GM20431 (cell line): ENCODE data around the gene KDM2A.
"Not testable (repeated sequence)": the region's sequence is repeated elsewhere in the genome, so short reads cannot be mapped to it uniquely, and the experiment has no call there.

ENCODE experiments used
- in situ Hi-C: fragments of 300-500 bp; cut with MseI, MboI; formaldehyde crosslinking; loops from one replicate; pipeline ENCODE4 v1.15.0; 2020; ENCODE audit warnings: low sequenced_read_pairs; ENCODE audit not compliant: unreplicated experiment

The KDM2A gene

DNA sequence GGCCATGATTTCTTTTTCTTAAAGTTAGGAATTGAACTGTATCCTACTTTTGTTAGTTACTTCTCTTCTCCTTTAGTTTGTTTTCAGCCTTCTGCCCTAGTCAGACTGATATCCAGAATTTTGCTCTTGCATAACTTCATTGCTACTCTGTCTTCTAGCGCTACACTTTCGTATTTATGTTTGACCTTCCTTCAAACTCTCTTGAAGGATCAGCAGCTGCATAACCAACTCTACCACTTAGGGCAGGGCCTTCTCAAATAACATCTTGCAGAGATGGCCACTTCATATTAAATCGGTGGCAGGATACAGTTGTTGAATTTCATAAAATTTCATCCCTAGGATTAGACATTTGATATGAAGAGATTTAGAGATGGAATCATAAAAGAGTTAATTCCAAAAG lies 43.9 kb downstream of the KDM2A start:
- in situ Hi-C loops, result no loop called here

DNA sequence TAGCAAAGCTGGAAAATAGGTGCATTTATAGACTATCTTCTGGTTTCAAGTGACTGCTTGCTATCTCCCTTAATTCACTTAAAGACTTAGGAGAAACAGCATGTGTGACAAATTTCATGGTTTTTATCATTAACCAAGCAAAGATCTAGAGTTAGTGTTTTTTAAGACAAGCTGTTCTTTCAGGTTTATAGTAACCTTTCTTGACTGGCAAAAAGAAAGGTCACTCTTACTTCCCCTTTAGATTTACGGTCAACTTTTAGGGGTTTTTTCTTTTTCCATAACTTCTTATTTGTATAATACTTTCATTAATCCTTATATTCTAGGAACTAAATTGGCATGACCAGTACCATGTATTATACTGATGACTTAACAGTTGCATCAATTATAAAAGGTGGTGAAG lies 46.6 kb downstream of the KDM2A start:
- in situ Hi-C loops, result no loop called here

DNA sequence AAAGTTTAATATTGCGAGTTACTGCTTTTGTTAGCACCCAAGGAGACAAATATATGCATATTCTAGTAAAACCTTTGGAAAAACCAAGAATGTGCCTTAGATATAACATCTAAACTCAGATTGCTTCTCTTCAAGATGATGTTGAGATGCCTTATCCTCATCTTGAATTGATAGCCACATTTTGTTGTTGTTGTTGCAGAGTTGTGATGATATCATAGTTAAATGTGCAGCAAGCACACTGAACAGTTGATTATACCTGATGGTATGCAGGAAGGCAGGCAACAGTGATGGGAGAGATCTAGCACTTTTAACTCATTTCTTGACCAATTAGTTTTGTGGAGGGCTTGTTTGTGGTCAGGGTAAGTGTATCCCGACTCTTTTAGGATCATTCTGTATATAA lies 48.0 kb downstream of the KDM2A start:
- in situ Hi-C loops, result no loop called here

DNA sequence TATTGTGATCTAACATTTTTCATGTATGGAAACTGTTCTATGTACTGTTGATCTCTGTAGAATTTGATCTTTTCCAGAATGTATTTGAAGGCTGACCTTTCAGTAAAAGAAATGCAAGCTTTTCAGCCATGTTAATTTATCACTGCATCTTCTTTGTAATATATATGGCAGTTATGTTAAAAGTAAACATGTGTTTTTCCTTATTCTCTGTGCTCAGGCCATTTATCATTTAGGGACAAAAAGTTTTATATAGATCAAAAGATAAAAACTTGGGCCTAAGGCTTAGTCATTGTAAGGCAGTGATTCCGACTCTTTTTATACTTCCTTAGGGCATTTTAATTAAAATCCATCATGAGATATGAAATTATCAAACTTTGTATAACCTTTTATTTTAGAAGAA lies 48.7 kb downstream of the KDM2A start:
- in situ Hi-C loops, result no loop called here

DNA sequence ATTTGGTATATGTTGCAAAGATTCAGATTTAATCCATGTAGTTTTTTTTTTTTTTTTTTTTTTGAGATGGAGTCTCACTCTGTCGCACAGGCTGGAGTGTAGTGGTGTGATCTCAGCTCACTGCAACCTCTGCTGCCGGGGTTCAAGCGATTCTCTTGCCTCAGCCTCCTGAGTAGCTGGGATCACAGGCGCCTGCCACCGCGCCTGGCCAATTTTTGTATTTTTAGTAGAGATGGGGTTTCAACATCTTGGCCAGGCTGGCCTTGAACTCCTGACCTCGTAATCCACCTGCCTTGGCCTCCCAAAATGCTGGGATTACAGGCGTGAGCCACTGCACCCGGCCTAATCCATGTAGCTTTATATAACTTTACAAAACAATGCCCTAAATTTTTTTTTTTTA lies 49.8 kb downstream of the KDM2A start:
- in situ Hi-C loops, result not testable (repeated sequence)

DNA sequence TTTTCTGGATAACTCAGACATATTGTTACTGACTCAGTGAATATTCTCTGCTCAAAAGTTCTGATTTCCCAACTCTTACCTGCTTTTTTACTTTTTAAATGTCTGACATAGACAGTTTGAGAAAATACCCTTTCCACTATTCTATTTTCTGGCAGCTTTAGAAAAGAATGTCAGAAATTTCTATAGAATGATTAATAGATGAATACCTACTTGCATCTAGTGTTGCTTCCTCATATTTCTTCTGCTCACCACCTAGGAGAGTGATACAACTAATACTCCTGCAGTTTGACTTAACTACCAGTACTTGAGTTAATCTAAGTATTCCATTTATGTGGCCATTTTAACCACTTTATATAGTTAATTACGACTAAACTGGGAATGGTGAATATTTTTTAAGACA lies 55.2 kb downstream of the KDM2A start:
- in situ Hi-C loops, result no loop called here

DNA sequence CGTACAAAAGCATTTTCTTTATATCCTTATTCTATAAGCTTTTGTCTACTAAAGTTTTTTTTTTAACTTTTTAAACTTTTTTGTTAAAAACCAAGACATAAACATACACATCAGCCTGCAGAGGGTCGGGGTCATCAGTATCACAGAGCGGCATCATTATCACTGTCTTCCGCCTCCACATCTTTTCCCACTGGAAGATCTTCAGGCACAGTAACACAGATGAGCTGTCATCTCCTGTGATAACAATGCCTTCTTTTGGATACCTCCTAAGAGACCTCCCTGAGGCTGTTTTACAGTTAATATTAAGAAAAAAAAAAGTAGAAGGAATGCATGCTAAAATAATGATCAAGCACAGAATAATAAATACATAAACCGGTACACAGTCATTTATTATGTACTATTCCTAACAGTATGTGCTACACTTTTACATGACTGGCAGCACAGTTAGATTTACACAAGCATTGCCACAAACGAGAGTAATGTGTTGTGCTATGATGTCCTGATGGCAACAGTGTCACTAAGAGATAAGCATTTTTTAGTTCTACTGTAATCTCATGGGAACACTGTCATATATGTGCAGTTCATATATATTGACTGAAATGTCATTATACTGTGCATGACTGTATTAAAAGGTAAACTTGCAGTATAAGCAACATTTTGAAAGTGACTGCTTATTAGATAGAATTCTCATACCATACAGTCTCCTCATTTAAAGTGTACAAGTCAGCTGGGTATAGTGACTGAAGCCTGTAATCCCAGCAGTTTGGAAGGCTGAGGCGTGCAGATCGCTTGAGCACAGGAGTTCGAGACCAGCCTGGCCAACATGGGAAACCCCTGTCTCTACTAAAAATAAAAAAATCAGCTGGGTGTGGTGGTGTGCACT lies 58.6 kb downstream of the KDM2A start:
- in situ Hi-C loops, result no loop called here

DNA sequence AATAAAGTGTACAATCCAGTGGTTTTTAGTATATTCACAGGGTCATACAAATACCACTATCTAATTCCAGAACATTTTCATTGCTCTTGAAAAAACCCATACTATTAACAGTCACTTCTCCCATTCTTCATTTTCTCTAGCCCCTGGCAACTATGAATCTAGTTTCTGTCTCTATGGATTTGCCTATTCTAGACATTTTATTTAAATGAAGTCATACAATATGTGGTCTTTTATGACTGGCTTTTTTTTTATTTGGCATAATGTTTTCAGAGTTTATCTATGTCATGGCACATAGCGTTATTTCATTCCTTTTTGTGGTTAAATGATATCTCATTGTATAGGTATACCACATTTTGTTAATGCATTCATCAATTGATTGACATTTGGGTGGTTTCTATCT lies 59.4 kb downstream of the KDM2A start:
- in situ Hi-C loops, result no loop called here

DNA sequence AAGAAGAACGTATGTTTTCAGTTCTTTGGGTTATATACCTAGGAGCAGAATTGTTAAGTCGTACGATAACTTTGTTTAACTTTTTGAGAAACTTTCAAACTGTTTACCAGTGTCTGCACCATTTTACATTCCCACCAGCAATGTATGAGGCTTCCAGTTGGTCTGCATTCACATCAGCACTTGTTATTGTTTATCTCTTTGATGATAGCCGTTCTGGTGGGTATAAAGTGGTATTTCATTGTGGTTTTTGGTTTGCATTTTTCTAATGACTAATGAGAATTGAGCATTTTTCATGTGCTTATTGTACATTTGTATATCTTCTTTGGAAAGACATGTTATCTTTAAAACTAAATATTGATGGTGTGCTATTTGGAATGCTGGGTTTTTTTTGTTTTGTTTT lies 59.8 kb downstream of the KDM2A start:
- in situ Hi-C loops, result no loop called here

DNA sequence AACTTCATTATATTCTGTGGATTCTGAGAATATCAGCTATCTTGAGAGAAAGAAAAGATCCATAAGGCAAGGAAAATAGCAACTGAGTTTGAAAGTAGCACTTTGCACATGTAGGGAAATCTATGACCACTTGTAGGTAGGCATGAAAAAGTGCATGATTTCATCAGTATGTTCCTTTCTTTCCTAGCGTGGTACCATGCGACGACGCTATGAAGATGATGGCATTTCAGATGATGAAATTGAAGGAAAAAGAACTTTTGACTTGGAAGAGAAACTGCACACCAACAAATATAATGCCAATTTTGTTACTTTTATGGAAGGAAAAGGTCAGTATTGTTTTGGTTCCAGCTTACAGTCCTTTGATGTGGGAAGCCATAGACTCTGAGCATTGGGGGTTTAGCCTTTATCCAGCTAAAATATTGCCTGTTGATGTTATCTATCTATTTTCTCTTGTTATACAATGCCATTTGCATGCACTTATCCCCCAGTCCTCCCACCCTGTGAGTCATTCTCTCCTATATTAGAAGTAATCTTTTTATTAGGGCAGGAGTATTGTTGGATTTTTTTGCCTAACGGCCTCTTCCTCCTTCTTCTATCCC lies 60.9 kb downstream of the KDM2A start:
- in situ Hi-C loops, result no loop called here

DNA sequence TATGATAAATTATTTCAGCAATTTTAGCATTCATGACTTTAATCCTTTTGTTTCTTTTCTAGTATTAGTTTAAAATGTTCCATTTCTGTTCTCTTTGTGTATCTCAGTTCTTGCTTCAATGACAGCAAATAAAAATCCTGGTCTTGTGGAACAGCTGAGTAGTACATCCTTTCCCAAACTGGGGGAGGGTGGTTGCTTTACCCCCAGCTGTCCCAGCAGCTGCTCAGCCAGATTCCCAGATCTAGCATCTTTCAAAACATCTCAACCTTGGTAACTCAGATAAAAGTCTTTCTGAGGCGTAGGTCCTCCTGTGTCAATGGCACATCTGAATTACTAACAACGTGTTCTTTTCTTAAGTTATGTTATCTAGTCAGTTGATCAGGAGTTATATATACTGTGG lies 75.0 kb downstream of the KDM2A start:
- in situ Hi-C loops, result no loop called here

DNA sequence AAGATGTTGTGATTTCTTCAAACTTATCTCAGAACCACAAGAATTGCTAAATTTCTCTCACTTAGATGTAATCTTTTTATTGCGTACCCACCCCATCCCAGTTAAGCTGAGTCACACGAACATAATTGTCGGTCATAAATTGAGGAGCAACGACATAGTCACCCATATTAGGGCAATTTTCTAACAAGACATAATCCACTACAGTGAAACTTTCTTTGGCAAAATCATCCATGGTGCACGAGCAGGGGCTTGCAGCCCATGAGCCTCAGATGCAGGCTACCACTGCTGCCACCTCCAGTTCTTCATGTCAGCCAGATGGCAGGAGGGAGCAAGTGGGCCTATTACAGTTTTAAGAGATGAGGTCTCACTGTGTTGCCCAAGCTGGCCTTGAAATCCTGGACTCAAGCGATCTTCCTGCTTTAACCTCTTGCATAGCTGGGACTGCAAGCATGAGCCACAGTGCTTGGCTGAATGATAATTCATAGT lies 77.0 kb downstream of the KDM2A start:
- in situ Hi-C loops, result no loop called here

DNA sequence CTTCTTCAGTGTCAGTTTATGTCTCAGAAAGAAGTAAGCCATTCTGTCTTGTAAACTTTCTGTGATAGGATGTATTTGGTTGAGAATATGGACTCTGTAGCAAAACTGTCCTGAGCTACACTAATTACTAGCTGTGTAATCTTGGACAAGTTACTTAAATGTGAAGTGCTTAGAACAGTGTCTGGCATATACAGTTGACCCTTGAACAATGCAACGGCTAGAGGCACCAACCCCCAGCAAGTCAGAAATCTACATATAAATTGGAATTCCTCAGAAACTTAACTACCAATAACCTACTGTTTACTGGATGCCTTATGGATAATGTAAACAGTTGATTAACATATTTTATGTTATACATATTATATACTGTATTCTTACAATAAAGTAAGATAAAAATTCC lies 78.5 kb downstream of the KDM2A start:
- in situ Hi-C loops, result no loop called here

DNA sequence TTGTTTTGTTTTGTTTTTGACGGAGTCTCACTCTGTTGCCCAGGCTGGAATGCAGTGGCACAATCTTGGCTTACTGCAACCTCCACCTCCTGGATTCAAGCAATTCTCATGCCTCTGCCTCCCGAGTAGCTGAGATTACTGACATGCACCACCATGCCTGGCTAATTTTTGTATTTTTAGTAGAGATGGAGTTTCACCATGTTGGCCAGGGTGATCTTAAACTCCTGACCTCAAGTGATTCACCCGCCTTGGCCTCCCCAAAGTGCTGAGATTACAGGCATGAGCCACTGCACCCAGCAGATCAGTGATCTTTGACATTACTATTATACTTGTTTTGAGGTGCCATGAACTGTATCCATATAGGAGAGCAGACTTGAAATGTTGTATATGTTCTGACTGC lies 79.7 kb downstream of the KDM2A start:
- in situ Hi-C loops, result not testable (repeated sequence)

DNA sequence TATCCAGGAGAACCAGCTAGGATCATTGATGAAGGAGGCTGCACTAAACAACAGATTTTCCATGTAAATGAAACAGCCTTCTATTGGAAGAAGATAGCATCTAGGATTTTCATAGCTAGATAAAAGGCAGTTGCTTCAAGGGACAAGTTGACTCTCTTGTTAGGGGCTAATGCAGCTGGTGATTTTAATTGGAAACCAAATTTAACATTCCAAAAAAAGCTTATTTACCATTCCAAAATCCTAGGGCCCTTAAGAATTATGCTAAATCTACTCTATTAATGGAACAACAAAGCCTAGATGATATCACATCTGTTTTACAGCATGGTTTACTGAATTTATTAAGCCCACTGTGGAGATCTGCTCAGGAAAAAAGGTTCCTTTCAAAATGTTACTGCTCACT lies 80.7 kb downstream of the KDM2A start:
- in situ Hi-C loops, result no loop called here

DNA sequence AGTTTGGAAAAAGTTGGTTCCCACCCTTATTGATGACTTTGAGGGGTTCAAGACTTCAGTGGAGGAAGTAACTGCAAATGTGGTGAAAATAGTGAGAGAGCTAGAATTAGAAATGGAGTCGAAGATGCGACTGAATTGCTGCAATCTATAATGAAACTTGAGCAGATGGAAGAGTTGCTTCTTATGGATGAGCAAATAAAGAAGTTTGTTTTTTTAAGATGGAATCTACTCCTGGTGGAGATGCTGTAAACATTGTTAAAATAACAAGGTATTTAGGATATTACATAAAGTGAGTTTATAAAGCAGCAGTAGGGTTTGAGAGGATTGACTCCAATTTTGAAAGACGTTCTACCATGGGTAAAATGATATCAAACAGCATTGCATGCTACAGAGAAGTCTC lies 83.0 kb downstream of the KDM2A start:
- in situ Hi-C loops, result no loop called here

DNA sequence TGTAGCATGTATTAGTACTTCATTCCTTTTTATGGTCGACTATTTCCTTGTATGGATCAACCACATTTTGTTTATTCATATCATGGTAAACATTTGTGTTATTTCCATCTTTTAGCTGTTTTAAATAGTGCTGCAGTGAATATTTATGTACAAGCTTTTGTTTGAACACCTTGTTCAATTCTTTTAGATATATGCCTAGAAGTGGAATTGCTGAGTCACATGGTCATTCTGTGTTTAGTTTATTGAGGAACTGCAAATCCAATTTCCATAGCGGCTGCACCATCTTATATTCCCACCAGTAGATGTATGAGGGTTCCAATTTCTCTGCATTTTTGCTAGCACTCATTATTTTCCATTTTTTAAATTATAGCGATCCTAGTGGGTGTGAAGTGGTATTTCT lies 85.8 kb downstream of the KDM2A start:
- in situ Hi-C loops, result no loop called here

DNA sequence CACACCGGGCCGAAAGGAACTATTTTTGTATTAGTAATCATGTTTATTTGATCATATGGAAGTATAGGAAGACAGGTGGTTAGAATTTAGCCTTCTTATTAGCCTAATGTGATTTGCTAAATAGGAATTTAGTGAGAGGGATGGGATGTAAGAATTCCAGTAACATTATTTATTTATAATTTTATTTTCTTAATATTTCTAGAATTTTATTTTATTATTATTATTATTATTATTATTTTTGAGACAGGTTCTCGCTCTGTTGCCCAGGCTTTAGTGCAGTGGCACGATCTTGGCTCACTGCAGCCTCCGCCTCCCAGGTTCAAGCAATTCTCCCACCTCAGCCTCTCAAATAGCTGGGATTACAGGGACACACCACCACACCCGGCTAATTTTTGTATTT lies 90.2 kb downstream of the KDM2A start:
- in situ Hi-C loops, result not testable (repeated sequence)

DNA sequence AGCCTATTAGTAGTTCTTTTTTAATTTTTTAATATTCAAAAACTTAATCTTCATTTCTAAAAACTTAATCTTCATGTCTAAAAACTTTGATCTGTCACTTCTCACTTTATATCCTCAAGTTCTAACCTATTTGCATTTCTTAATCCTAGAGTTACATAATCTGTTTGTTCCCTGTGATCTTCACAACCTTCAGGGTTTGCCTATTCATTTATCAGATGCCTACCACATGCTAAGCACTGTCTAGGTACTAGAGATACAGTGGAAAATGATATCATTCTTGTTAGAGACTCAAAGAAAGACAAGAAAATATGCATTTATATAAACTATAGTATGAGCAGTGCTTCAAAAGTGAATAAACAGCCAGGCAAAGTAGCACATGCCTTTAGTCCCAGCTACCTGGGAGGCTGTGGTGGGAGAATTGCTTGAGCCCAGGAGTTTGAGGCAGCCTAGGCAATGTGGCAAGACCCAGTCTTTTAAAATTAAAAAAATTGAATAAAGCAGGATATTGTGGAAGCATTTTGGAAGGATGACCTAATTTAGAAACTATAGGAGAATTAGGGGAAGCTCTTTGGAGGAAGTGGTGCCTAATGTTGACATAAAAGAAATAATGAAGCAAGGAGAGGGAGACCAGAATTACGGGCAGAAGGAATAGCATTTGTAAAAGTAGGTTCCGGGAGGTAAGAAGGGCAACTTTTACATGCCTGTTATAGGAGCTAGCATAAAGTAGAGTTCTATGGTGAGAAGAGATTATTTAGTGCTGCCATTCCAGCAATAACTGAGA lies 92.8 kb downstream of the KDM2A start:
- in situ Hi-C loops, result no loop called here

DNA sequence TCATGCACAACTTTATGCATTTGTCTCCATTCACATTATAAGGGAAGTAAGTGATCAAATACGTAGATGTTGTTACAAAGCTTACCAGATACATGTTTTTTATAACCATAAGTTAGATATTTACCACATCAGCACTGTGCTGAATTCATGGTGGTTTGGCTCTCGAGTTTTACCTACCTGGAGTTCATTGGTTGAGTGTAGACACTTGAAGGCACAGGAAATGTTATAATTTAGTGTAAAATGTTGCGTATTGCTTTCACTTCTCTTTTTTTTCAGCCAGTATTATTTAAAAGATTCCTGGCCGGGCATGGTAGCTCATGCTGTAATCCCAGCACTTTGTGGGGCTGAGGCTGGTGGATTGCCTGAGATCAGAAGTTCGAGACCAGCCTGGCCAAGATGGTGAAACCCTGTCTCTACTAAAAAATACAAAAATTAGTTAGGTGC lies 94.1 kb downstream of the KDM2A start:
- in situ Hi-C loops, result no loop called here

DNA sequence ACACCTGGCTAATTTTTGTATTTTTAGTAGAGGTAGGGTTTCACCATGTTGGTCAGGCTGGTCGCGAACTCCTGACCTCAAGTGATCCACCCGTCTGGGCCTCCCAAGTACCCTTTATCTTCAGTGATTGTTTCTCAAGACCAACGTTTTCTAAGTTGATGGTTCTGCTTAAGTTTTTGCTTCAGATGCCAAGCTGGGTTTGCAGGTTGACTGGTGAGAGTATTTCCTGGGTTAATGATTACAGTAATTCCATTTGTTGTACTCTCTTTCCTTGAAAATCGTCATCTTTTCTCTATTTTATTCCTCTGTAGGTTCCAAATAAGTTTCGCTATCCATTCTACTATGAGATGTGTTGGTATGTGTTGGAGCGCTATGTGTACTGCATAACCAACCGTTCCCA lies 108.7 kb downstream of the KDM2A start:
- in situ Hi-C loops, result no loop called here
